Activated CD8-positive, alpha-beta memory T cell treated with anti-CD3 and anti-CD28 coated beads, Interleukin-2, amount 50 U/mL, for 1 hour (primary cell): ENCODE results near the gene MOB4.
"Not testable (repeated sequence)": the region's sequence is repeated elsewhere in the genome, so short reads cannot be mapped to it uniquely, and the experiment has no call there.

ENCODE experiments used
- DNase-seq: peaks from one replicate; pipeline ENCODE4 v3.0.0-alpha.2; 2020; ENCODE audit errors: extremely low read depth

The MOB4 gene

DNA sequence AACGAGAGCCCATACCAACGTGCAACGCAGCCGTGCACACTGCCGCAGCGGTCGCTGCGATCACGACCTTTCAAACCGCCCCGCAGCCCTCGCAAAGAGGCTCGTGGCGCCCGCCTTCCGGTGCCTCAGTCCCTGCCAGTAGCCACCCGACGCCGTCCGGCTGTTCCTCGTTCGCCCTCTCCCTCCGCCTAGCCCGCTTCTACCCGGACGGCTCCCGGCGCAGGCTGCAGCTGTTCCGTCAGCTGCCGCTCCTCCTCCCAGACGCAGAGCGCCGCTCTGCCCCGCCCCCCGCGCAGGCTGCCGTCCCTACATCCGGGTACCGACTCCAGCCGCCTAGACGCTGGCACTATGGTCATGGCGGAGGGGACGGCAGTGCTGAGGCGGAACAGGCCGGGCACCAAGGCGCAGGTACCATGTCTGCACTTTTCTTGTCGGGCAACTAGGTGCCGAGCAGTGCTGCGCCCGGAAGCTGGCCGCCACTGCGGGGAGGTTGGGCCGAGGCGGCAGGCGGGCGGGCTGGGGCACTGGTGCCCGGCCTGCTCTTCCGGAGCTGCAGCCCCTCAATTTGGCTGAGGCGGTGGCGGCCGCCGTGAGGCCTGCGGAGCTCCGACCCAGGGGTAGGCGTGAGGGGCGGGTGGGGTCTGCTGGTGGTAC, at the start of gene MOB4:
MOB4 (plus strand) TSS at position 328 of the 654 bp plus-strand sequence; CDS start at position 349, 21 bp downstream.
- peak; percentile 71 for DNase-seq

DNA sequence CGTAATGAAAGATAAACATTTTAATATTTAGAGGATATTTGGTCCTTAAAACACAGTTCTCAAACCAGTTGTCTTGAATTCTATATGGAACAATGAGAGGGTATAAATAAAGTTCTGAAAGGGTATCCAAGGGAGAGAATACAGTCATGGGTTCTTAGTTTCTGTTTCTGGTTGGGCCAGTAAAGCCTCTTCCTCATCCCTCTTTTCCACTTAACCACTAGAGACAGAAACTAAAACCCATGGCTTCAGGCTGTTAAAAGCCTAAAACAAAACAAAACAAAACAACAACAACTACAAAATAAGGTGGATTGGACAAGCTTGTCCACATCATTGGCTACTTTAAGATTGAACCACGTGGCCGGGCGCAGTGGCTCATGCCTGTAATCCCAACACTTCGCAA, 43.7 kb upstream of the MOB4 start:
- no peak for DNase-seq

GRCh38 chr2:197477797-197478196, 38.1 kb upstream of the MOB4 start:
- no peak for DNase-seq

DNA sequence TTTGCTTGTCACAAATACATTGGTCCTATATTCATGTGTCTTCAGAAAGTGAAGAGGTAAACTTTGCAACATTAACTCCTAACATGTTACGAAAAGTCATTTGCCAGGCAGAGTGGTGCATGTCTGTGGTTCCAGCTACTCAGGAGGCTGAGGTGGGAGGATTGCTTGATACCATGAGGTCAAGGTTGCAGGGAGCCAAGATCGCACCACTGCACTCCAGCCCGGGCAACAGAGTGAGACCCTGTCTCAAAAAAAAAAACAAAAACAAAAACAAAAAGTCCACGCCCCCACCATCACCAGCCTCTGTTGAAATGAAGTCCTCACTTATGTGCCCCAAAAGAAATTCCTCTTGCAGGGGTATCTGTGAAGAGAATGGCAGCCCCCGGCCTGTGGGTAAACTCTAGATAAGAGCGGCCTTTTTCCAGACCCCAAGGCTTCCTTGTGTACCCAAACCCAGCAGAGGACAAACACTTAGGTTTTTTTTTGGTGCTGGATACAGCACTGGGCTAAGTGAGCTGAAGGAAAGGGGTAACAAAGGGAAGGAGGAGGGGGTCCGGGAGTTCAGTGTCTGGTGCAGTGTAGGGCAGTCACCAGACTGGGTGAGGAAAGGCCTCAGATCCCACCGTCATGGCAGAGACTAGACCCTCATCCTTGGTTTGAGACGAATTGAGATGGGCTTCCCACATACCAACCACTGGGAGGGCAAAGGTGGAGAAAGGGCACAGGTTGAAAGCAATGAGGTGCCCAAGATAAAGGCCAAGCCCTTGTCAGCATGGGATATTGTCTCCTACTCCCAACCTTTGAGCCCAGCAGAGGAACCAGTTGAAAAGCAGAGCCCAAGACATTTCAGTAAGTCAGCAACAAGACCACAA, 35.5 kb upstream of the MOB4 start:
- DNase-seq = no peak

DNA sequence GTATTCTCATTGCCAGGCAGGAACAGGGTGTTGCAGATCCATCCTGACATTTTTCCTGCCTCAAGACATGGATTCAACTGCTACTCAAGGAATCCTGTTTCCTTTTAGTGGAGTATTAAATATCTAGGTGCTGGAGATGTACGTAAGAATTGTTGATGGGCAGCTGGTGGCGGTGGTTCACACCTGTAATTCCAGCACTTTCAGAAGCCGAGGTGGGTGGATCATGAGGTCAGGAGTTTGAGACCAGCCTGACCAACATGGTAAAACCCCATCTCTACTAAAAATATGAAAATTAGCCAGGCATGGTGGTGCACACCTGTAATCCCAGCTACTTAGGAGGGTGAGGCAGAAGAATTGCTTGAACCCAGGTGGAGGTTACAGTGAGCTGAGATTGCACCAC, 31.6 kb upstream of the MOB4 start:
- DNase-seq = not testable (repeated sequence)

- DNase-seq = no peak
Observed at GRCh38 chr2:197486175-197486574, 29.7 kb upstream of the MOB4 start.

DNA sequence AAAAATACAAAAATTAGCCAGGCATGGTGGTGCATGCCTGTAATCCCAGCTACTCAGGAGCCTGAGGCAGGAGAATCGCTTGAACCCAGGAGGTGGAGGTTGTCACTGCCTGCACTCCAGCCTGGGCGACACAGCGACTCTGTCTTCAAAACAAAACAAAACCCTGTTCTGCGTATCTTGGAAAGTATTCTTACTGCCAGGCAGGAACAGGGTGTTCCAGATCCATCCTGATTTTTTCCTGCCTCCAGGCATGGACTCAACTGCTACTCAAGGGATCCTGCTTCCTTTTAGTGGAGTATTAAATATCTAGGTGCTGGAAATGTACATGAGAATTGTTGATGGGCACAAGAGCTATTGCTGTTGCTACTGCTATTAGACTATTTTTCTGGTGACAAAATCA, 28.5 kb upstream of the MOB4 start:
- DNase-seq = no peak

DNA sequence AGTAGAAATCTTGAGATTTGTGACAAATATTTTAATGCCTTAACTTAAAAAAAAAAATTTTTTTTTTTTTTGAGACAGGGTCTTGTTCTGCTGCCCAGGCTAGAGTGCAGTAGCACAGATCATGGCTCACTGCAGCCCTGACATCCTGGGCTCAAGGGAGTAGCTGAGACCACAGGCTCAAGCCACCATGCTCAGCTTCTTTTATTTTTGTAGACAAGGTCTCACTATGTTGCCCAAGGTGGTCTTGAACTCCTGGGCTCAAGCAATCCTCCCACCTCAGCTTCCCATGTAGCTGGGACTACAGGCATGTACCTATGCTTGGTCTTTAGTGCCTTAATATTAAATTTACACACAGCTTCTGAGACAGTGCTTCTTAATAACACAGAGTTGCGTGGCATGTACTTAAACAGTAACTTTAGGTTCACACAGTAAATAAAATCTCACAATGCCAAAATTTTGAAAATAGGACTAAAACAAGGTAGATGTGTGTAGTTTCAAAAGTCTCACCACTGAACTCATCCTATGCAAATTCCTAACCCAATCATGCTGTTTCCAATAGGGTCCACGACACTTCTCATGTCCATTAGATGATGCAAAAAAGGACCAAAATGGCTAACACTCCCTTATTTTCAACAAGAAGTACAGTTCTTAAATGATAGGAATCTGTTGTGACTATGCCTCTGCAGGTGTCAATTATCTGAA, 20.3 kb upstream of the MOB4 start:
- DNase-seq = no peak

- no peak for DNase-seq
Observed at GRCh38 chr2:197496695-197497094, 19.2 kb upstream of the MOB4 start.

DNA sequence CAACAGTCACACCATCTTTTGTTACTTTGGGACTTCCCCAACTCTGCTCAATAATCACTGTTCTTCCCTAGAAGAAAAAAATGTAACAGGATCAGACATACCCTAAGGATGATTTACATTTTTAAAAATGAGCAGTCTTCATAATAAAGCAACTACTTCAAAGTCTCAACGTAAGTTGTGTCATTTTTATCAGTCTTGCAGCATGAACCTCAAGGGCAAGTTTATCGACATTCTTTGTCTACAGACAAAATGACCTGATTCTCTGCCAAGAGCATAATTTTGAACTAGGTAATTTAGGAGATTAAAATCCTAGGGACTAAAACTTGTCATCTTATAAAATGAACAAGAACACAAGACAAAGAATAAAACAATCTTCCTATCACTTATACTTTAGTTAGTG, 18.5 kb upstream of the MOB4 start:
- no peak for DNase-seq

GRCh38 chr2:197498235-197498936, 17.5 kb upstream of the MOB4 start:
- DNase-seq = no peak

DNA sequence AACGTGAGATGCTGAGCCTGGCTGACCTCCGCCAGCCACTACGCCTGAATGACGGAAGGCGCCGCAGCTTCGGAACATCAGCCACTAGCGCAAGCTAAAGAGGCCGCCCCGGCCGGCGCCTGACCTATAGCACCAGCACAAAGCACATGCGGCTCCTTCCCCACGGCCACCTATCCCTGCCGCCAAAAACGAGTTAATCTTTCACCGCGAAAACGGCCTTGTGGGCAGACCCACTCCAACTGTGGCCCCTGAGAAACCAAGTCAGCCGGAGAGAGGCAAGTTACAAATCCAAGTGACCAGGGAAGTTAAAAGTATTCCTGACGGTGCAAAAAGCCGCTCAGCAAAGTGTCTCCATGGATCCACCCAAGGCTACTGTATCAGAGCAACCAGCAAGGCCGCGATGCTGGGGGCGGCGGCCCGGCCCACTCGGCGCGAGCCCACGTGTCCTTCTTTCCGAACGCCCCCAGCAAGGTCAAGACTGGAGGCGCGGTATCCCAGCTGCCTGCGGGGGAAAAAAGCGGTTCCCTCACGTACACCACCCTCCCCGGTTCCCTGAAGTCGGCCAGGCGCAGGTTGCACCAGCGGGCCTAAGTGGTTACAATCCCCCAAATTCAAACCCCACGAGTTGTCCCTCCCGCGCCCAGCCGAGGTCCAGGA, 16.8 kb upstream of the MOB4 start:
- no peak for DNase-seq

DNA sequence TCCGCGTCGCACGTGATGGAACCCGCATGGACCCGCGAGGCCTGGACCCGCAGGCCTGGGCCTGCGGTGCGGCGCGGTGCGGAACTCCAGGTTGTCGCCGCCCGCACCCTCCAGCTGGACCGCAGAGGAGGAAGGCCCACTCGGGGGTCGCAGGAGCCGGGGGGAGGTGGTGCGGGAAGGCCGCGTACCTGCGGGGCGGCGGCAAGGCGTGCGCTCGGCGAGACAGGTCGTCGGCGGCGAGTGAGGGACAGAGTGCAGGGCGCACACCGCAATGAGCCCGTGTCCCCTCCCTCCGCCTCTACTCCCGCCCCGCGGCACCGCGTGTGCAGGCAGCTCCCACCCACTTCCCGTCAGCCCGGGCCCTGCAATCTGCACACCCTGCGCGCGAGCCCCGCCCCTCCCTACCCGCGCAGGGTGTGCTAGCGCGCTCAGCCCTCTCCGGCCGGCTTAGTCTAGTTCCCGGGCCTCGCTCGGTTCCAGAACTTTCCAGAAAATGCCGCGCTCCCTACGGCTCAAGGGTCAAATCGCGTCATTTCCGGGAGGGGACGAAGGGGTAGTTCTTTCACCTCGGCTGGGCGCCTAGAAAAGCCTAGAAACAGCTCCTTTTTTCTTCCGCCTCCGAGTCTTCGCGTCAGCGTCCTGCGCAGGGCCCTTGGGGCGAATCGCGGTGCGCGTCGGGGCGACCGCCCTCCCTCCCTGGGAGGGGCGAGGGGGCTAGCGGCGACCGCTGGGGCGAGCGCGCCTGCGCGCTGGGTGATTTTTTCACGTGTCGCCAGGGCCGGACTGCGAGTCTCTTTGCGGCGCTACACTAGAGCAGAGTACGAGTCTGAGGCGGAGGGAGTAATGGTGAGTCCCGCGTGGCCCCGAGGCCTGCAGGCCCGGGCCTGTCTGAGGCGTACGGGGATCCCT, 16.0 kb upstream of the MOB4 start, which contains the start of the genes HSPD1 and HSPE1:
HSPD1 (minus strand) TSS at position 247 of the 909 bp plus-strand sequence. CDS start 992 bp downstream, outside the sequence.
HSPE1 (plus strand) TSS at position 786 of the 909 bp plus-strand sequence; CDS start at position 844, 58 bp downstream.
- peak; percentile 96 for DNase-seq

DNA sequence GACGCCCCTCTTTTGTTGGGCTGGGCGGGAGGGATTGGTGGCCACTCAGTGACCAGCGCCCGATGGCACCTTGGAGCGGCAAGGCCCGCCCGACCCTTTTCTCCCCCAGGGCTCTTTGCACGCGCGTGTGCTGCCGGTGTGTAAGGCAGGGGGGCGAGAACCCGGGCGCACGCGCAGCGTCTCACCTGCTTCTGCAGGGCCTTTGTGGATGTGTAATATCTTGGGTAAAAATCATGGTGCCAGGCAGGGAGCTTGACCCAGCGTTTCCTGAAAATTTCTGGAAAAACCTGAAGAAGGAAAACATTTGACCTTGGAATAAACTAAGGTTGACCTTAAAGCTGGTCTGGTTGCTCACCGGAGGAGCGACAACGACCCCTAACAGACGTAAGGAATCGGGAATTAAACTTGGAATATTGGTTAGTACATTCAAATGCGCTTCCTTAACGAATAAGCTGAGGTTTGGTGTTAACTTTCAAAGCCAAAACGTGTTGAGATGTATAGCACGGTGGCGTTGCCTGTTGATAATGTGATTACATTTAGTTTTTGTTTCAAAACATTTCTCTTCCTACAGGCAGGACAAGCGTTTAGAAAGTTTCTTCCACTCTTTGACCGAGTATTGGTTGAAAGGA, 15.2 kb upstream of the MOB4 start:
- DNase-seq = no peak

DNA sequence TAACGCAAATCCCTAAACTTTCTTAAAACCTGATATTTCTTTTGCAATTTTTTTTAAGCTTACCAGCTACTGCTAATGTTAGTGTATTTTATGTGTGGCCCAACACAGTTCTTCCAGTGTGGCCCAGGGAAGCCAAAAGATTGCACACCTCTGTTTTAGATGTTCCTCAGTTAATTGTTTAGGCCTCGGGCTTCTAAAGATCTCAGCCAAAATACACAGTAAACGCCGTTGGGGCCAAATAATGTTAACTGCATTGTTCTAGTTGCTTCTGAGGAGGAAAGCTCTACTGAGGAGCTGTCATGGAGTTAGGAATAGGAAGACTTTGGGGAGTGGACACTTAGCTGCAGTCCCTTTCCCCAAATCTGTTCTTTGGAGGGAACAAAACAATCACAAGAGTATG, 13.7 kb upstream of the MOB4 start:
- no peak for DNase-seq

DNA sequence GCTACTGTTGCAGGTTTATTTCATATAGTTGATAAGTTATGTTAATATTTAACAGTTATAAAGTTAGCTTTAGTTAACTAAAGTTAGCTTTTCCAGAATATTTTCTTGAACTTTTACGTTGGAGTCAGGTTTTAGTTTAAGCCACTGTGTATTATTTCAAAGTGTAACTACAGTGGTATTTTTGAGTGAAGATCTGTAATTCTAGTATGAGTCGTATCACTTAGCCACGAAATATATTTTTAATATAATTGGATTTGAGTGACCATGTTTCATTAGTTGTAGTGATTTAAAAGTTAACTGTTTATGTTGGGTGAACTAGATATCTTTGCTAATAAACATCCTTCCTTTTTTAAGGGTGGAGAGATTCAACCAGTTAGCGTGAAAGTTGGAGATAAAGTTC, 13.2 kb upstream of the MOB4 start:
- no peak for DNase-seq

GRCh38 chr2:197504000-197504399, 11.9 kb upstream of the MOB4 start:
- no peak for DNase-seq

DNA sequence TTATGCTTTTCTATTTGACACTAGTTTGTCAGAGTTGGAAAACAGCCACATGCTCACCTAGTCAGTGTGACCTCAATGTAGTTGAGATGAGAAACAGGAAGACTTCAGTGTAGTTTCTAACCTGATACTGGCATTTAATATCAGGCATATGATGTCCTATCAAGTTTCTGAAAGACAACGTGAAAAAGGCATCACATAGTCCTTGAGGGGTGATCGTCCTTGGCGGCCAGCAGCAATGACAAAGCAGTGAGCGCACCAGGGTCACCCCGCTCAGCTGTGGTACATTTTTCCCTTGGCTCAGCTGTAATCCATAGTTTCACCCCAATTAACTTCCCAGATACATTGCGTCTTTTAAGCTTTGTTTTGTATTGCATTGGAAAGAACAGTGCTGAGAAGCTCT, 11.4 kb upstream of the MOB4 start:
- DNase-seq = no peak

DNA sequence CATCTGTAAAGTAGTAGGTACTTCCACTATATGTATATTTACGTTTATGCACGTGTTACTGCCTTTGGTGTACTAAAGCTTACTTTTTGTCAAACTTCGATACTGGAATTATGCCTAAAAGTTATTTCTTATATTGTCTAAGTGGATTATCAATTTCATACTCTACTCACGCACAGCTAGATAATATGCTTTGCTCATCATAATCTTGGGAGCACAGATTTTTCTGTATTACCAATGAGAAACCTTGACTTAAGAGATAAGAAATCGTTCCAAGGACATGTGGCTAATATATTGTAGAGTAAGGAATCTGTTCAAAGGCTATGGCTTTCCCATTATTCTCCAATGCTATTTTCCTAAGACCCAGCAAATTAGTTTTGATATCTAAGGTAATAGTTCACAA, 9.2 kb upstream of the MOB4 start:
- no peak for DNase-seq

GRCh38 chr2:197513915-197514314, 2.0 kb upstream of the MOB4 start:
- DNase-seq = no peak
